Astrocyte of the hippocampus (primary cell): Measurements from ENCODE around the gene CACNA1C.

Source experiments
- DNase-seq: peaks from one replicate; pipeline ENCODE4 v3.0.0; 2011; ENCODE audit warnings: low read depth, low spot score

CACNA1C gene

DNA sequence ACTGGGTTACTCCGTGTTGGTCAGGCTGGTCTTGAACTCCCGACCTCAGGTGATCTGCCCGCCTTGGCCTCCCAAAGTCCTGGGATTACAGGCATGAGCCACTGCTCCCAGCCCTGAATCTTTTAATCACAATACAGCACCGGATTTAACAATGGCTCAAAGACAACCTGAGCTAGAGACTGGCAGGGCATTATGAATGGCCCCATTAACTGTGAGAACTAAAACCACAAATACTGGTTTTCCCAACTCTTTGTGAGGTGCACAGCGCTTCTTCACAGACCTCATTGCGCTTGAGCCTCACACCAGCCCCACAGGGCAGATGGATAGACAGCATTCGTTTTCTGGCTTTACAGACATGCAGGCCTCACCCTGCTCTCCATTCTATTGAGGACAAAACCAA, 634.9 kb downstream of the CACNA1C start:
- DNase-seq, result no peak

DNA sequence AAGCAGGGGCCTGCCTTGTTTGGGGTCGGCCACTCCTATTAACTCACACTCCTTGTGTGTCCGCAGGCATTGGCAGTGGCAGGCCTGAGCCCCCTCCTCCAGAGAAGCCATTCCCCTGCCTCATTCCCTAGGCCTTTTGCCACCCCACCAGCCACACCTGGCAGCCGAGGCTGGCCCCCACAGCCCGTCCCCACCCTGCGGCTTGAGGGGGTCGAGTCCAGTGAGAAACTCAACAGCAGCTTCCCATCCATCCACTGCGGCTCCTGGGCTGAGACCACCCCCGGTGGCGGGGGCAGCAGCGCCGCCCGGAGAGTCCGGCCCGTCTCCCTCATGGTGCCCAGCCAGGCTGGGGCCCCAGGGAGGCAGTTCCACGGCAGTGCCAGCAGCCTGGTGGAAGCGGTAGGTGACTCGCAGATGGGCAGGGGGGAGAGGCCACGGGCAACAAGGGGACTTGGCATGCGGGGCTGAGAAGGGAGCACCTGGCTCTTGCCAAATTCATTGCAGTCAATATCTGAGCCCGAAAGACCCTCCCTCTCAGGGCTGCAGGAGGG, 635.7 kb downstream of the CACNA1C start:
- no peak for DNase-seq

GRCh38 chr12:2689393-2689792, 636.6 kb downstream of the CACNA1C start:
- DNase-seq, result no peak

DNA sequence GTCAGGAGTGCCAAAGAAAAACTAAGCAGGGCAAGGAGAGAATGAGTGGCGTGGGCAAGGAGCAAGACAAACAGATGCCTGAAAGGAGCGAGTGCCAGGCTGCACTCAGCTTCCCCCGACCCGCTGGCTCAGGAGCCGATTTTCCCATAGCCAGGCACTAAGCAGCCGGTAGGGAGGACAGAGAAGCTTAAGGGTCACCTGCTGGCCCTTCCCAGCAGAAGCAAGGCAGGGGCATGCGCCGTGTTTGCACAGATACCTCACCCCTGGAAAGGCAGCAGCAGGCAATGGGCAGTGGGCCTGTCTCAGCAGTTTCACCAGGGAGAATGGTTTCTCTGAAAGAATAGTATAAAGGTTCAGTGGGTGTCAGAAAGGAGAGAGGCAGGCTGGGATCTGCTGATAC, 637.1 kb downstream of the CACNA1C start:
- no peak for DNase-seq

DNA sequence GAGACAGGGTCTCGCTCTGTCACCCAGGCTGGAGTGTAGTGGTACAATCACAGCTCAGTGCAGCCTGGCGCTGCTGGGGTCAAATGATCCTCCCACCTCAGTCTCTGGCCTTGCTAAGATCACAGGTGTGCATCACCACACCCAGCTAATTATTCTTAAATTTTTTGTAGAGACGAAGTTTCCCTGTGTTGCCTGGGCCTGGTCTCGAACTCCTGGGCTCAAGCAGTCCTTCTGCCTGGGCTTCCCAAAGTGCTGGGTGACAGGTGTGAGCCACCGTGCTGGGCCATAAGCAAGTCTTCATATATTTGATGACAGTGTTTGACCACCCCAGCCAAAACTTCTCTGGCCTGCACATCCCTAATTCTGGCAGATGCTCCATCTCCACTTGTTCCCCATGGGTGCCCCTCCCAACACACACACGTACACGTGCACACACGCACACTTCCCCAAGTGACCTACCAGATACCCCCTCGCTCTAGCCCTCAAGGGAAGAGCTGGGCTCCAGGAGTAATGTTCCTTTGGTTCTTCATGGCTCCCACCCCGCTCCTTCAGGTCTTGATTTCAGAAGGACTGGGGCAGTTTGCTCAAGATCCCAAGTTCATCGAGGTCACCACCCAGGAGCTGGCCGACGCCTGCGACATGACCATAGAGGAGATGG, 637.7 kb downstream of the CACNA1C start:
- DNase-seq, result no peak

DNA sequence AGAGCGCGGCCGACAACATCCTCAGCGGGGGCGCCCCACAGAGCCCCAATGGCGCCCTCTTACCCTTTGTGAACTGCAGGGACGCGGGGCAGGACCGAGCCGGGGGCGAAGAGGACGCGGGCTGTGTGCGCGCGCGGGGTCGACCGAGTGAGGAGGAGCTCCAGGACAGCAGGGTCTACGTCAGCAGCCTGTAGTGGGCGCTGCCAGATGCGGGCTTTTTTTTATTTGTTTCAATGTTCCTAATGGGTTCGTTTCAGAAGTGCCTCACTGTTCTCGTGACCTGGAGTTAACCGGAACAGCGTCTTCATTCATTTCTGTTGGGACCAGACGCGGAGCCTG, 638.2 kb downstream of the CACNA1C start:
- no peak for DNase-seq

DNA sequence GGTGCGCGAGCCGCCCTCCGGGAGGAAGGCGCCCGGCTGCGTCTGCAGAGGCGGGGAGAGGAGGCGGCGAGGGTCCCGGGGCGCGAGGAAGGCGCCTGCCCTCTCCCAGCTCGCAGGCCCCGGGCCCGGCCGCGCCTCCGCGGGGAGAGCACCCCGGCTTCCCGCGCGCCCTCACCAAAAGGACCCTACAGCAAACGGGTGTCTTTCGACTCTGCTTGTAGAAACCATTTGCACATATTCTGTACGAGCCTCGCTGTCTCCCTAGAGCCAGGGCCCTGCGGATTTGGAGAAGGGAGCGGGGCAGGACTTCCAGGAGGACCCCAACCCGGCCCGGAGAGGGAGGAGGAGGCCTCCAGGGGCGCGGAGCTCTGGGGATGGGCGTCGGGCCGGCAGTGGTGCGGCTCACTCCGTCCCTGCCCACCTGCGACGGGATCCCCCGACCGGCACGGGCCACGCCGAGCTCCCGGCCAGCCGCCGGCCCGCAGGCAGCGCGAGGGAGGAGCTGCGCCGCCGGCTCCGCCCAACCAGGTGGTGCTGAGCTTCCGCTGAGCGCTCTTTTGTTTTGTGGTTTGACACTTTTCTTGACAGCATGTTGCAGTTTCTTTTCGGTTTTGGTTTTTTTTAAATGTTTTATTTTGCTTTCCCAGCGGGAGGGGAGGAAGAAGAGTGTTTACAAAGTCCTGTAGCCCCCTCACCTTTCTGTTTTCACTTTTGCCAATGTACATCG, 638.7 kb downstream of the CACNA1C start:
- peak; percentile 31 for DNase-seq

GRCh38 chr12:2692080-2692479, 639.3 kb downstream of the CACNA1C start:
- DNase-seq, result no peak

- no peak for DNase-seq
Observed at GRCh38 chr12:2693244-2693860, 640.6 kb downstream of the CACNA1C start.

DNA sequence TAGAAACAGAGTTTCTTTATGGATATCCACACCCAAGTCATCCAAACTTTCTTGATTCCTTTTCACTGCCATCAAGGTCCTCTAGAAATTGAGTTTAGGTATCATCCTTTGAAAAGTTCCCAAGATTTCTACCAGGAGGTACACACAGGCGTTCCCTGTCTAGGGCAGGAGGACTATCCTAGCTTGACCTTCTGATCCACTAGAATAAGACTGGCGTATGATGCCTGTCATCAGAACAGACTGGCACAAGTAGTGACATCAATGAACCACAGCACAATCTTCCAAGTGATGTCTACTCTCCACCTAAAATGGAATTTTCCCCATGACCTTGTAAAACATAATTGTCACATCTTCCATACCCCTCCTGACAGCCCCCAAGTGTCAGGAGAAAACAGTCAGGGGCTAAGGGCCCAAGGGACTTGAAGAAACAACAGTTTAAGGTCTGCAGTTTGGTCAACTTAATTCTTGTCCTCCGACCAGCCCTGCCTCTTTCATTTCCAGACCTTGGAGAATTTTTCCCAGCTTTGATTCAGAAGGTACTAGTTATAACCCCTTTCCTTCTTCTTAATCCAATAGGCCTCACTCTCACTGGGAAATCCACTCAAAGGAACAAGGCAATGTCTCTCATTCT, 641.3 kb downstream of the CACNA1C start:
- no peak for DNase-seq

- no peak for DNase-seq
Observed at GRCh38 chr12:2696136-2696535, 643.3 kb downstream of the CACNA1C start.

- no peak for DNase-seq
Observed at GRCh38 chr12:2697057-2697800, 644.4 kb downstream of the CACNA1C start.

DNA sequence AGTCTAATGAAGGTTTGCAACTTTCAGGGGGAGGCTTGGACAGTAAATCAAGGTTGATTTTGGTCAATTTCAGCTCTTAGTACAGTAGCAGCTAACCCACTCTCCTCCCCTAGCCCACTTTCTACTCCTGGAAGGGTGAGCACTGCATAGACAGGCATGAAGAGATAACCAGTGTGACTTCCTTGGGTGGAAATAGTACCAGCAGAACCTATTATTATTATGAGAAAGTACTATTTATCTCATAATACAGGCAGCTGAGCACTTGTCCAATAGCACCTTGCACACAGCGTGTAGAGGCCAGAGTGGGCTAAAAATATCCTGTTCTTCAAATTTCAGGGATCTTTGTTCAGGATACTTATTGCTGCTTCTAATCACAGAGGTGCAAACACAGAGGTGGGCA, 645.8 kb downstream of the CACNA1C start:
- DNase-seq, result no peak

DNA sequence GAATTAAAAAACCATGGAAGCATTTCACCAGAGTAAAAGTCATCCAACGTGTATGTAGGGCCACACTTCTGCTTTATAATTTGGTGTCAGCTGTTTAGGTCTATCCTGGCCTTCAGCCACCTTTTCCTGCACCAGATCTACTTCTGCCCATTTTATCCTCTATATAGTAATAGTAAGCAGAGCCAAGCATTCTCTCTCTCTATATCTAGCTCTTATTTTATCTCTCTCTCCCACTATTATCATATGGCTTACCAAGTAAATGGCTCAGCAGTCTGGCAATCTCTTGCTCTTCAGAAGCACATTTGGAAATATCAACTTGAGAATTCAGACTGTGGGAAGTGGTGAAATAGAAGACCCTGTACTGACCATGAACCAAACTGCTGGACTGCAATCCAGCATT, 657.9 kb downstream of the CACNA1C start:
- DNase-seq, result no peak

- DNase-seq, result no peak
Observed at GRCh38 chr12:2719392-2719791, 666.6 kb downstream of the CACNA1C start.

- peak; percentile 63 for DNase-seq
Observed at GRCh38 chr12:2722806-2723205, 670.0 kb downstream of the CACNA1C start.

- DNase-seq, result no peak
Observed at GRCh38 chr12:2732290-2732689, 679.5 kb downstream of the CACNA1C start.

DNA sequence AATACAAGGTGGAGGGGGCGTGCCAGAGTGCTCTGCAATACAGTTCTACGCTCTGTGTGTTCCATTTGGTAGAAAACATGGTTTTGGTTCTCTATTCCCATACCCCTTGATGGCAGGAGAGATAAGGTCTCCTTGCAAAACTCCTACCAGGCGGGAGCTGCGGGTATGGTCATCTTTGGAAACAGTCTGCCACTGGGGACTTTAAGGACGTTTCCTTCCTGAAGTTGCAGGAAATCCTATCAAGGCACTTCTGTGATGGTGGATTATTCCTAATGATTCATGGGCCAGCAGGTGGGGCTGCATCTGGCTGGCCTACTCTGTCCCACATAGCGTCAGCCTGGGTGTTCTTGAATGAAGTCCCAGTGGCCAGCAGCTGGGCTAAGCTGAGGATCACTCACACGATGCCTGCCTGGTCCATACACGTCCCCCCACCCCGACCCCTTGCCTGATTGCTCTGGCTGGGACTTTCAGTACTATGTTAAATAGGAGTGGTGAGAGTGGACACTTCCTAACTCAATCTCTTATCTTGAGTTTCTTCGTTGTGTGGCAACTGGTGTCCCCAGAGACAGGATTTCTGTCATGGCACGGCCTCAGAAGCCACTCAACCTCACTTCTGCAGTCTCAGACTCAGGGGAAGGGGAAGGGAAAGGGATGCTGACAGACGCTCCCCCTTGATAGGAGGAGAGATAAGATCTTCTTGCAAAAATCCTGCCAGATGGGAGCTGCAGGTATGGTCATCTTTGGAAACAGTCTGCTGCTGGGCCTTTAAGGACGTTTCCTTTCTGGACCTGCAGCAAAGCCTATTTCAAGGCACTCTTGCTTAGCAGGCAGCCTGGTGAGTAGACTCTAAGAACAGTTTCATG, 680.9 kb downstream of the CACNA1C start:
- no peak for DNase-seq

- no peak for DNase-seq
Observed at GRCh38 chr12:2735432-2735831, 682.6 kb downstream of the CACNA1C start.

- no peak for DNase-seq
Observed at GRCh38 chr12:2737656-2738241, 685.0 kb downstream of the CACNA1C start.
